B cell (primary cell): Measurements from ENCODE around the gene HDAC11. TPM values are rescaled to one million over a fixed set of nuclear protein-coding genes. Genes with fewer than 3 reads are reported as not detected.

Experiments
- ATAC-seq: fragments of 200-7000 bp; cut with Tn5 transposase; one replicate; pipeline ENCODE4 v1.10.0; 2021; ENCODE audit warnings: low read depth, mild to moderate bottlenecking, moderate number of reproducible peaks, moderate library complexity
- CTCF ChIA-PET: fragments of 350-600 bp; sonication (Branson Sonifier 250); formaldehyde crosslinking; loops from one replicate; lab custom pipeline; 2021; ENCODE audit warnings: antibody characterized with exemption, inconsistent platforms; lab: Charles Lee
- POLR2A ChIA-PET: fragments of 350-600 bp; sonication (Branson Sonifier 250); formaldehyde crosslinking; loops from one replicate; lab custom pipeline; 2021; ENCODE audit warnings: antibody characterized with exemption; lab: Charles Lee
- DNase-seq: peaks from one replicate; pipeline ENCODE4 v3.0.0; 2013
- H2AFZ ChIP-seq: 2 replicates; pipeline ENCODE4 v1.6.1; 2012; ENCODE audit warnings: mild to moderate bottlenecking, low read depth, low read length; ENCODE audit not compliant: insufficient read depth, poor library complexity, severe bottlenecking
- H3K27ac ChIP-seq, 2 donors: 1 replicate in 1 of 2; 2 replicates in 1 of 2; pipeline ENCODE4 v1.5.1; 2012 to 2013; ENCODE audit warnings: low read length in 2 of 2, mild to moderate bottlenecking in 2 of 2, moderate library complexity in 1 of 2
- H3K27me3 ChIP-seq, 4 experiments: fragments of 200-600 bp in 1 of 4; sonication (generic) in 1 of 4; replicated peaks in 1 of 4; 1 replicate in 2 of 4; 2 replicates in 2 of 4; pipeline versions ENCODE4 v1.6.1 to v1.7.0; 2013 to 2016; ENCODE audit warnings: low read length in 3 of 4, mild to moderate bottlenecking in 2 of 4, mixed read lengths in 1 of 4, moderate library complexity in 1 of 4; ENCODE audit not compliant: insufficient read depth in 4 of 4, control insufficient read depth in 3 of 4; ENCODE audit errors: control extremely low read depth in 1 of 4
- H3K36me3 ChIP-seq, 2 experiments: replicated peaks in 1 of 2; 1 replicate in 1 of 2; 2 replicates in 1 of 2; pipeline versions ENCODE4 v1.6.1 to v1.7.1; 2013; ENCODE audit warnings: low read length in 1 of 2; ENCODE audit not compliant: insufficient read depth in 2 of 2, control insufficient read depth in 1 of 2; ENCODE audit errors: control extremely low read depth in 1 of 2, extremely low read depth in 1 of 2
- H3K4me1 ChIP-seq, 2 donors: fragments of 200-600 bp in 1 of 2; sonication (generic) in 1 of 2; 1 replicate in 1 of 2; 2 replicates in 1 of 2; pipeline versions ENCODE4 v1.5.1 to v1.6.1; 2013 to 2017; ENCODE audit warnings: low read length in 2 of 2; ENCODE audit not compliant: control insufficient read depth in 2 of 2, insufficient read depth in 2 of 2
- H3K4me2 ChIP-seq: replicated peaks from 2 replicates; pipeline ENCODE3; 2012; ENCODE audit warnings: mild to moderate bottlenecking, low read depth, low read length; ENCODE audit not compliant: poor library complexity, severe bottlenecking
- H3K4me3 ChIP-seq, 5 experiments: fragments of 200-600 bp in 1 of 5; sonication (generic) in 1 of 5; 1 replicate in 3 of 5; 2 replicates in 2 of 5; pipeline versions ENCODE4 v1.5.1 to v1.7.0; 2011 to 2016; ENCODE audit warnings: low read length in 4 of 5, mild to moderate bottlenecking in 4 of 5, low read depth in 2 of 5, control low read depth in 1 of 5, moderate library complexity in 1 of 5; ENCODE audit not compliant: insufficient read depth in 1 of 5; ENCODE audit errors: control extremely low read depth in 1 of 5, extremely low read depth in 1 of 5
- H3K79me2 ChIP-seq: fragments of 200-600 bp; sonication (generic); one replicate; pipeline ENCODE4 v1.6.0; 2016; ENCODE audit warnings: low read length; ENCODE audit not compliant: control insufficient read depth, insufficient read depth
- H3K9ac ChIP-seq: fragments of 200-600 bp; sonication (generic); 2 replicates; pipeline ENCODE4 v1.6.1; 2017; ENCODE audit warnings: mild to moderate bottlenecking, low read length, moderate library complexity
- H3K9me3 ChIP-seq, 3 donors: one replicate each; pipeline versions ENCODE4 v1.6.1 to v1.7.1; 2013; ENCODE audit warnings: low read length in 2 of 3; ENCODE audit not compliant: control insufficient read depth in 2 of 3, insufficient read depth in 1 of 3; ENCODE audit errors: control extremely low read depth in 1 of 3
- H4K20me1 ChIP-seq: 2 replicates; pipeline ENCODE4 v1.6.0; 2012; ENCODE audit warnings: mild to moderate bottlenecking, low read length; ENCODE audit not compliant: insufficient read depth, control insufficient read depth, poor library complexity, severe bottlenecking
- H3K27ac Mint-ChIP-seq: one replicate; pipeline ENCODE4 v1.8.0; 2021; ENCODE audit warnings: mixed read lengths
- H3K27me3 Mint-ChIP-seq: one replicate; pipeline ENCODE4 v1.8.0; 2021; ENCODE audit warnings: mixed read lengths
- H3K4me1 Mint-ChIP-seq: one replicate; pipeline ENCODE4 v1.8.0; 2021; ENCODE audit warnings: mixed read lengths
- H3K4me3 Mint-ChIP-seq: one replicate; pipeline ENCODE4 v1.8.0; 2021; ENCODE audit warnings: mixed read lengths
- H3K9me3 Mint-ChIP-seq: one replicate; pipeline ENCODE4 v1.8.0; 2022; ENCODE audit warnings: mixed read lengths; ENCODE audit not compliant: insufficient read depth
- EZH2 ChIP-seq: IDR thresholded peaks from 2 replicates; pipeline ENCODE4 v1.6.1; 2012; ENCODE audit warnings: borderline replicate concordance, low read depth, mild to moderate bottlenecking, moderate library complexity, low read length; ENCODE audit not compliant: insufficient read depth, poor library complexity, severe bottlenecking
- WGBS: methylation state at CpG from one replicate; pipeline ENCODE4 v1.1.5; 2013; ENCODE audit warnings: missing lambda C conversion rate; ENCODE audit not compliant: insufficient coverage; 5-methylcytosine and 5-hydroxymethylcytosine counted together
- intact Hi-C: fragments of 100-400 bp; cut with micrococcal nuclease; formaldehyde crosslinking; loops from one replicate; pipeline ENCODE4 v1.10.0; 2022
- polyA plus RNA-seq: library from polyadenylated mRNA; depleted of rRNA; stranded (reverse); fragments of >200 nt; gene quantifications from 2 replicates; pipeline ENCODE4 v1.2.3, GENCODE V29; 2012
- total RNA-seq, 2 donors: library from RNA; stranded (reverse); fragments of 120-200 nt in 1 of 2; gene quantifications; 1 replicate in 1 of 2; 2 replicates in 1 of 2; pipeline versions ENCODE4 v1.2.3 to v1.2.4, GENCODE V29; 2013 to 2022
- TF ChIP-seq, protein P1 (sequence below): fragments of 200-600 bp; IDR thresholded peaks from one replicate; pipeline ENCODE4 v1.8.0; 2022; ENCODE audit warnings: antibody characterized with exemption, mild to moderate bottlenecking

The HDAC11 gene
- total and polyA plus RNA-seq, 2 donors (not counting 1 experiment from before 2014, with no cell fraction given) = 0.76 to 5.5 TPM

DNA sequence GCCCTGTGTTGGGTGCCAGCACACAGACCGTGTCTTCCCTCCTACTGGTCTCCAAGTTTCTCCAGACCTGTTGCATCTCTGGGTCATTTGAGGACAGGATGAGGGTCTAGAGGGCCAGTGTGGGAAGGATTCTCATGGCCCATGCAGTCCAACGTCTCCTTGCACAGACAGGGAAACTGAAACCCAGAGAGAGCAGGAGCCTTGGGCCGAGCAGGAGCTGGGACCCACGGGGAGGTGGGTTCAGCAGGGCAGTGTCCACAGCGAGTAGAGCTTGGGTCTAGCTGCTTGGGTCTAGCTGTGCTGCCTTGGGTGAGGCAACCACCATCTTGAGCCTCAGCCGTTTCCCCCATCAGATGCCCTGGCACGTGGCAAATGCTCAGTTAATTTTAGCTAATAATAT is 32.3 kb downstream of the HDAC11 start:
- 91% methylated on average over 4 of the region's 7 CpGs for WGBS
- Mint-ChIP-seq H3K27me3 (peaks cover 5% of the 10 kb centered on the region), H3K9me3 (no peaks in the 10 kb centered on the region), H3K27ac (no peak overlapping the region), H3K4me1 (no peaks in the 10 kb centered on the region), H3K4me3 (no peak overlapping the region)
- no peak for DNase-seq
- Histone ChIP-seq H3K4me1 (no peaks in the 10 kb centered on the region), H2AFZ (no peak overlapping the region), H3K27ac (no peak overlapping the region), H3K4me3 (no peak overlapping the region), H4K20me1 (no peaks in the 10 kb centered on the region), H3K27me3 (peaks cover 0 to 3% (median 0%) of the 10 kb centered on the region in 4 experiments), H3K79me2 (no peaks in the 10 kb centered on the region), H3K9ac (no peak overlapping the region), H3K36me3 (no peaks in the 10 kb centered on the region), H3K4me2 (no peak overlapping the region), H3K9me3 (no peaks in the 10 kb centered on the region)
- TF ChIP-seq, protein P1, sequence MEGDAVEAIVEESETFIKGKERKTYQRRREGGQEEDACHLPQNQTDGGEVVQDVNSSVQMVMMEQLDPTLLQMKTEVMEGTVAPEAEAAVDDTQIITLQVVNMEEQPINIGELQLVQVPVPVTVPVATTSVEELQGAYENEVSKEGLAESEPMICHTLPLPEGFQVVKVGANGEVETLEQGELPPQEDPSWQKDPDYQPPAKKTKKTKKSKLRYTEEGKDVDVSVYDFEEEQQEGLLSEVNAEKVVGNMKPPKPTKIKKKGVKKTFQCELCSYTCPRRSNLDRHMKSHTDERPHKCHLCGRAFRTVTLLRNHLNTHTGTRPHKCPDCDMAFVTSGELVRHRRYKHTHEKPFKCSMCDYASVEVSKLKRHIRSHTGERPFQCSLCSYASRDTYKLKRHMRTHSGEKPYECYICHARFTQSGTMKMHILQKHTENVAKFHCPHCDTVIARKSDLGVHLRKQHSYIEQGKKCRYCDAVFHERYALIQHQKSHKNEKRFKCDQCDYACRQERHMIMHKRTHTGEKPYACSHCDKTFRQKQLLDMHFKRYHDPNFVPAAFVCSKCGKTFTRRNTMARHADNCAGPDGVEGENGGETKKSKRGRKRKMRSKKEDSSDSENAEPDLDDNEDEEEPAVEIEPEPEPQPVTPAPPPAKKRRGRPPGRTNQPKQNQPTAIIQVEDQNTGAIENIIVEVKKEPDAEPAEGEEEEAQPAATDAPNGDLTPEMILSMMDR = no peak
- no peak for TF ChIP-seq EZH2
- ATAC-seq = no peak
- ChIA-PET CTCF (no interaction called here), POLR2A (no interaction called here)
- intact Hi-C loops = no loop called here

DNA sequence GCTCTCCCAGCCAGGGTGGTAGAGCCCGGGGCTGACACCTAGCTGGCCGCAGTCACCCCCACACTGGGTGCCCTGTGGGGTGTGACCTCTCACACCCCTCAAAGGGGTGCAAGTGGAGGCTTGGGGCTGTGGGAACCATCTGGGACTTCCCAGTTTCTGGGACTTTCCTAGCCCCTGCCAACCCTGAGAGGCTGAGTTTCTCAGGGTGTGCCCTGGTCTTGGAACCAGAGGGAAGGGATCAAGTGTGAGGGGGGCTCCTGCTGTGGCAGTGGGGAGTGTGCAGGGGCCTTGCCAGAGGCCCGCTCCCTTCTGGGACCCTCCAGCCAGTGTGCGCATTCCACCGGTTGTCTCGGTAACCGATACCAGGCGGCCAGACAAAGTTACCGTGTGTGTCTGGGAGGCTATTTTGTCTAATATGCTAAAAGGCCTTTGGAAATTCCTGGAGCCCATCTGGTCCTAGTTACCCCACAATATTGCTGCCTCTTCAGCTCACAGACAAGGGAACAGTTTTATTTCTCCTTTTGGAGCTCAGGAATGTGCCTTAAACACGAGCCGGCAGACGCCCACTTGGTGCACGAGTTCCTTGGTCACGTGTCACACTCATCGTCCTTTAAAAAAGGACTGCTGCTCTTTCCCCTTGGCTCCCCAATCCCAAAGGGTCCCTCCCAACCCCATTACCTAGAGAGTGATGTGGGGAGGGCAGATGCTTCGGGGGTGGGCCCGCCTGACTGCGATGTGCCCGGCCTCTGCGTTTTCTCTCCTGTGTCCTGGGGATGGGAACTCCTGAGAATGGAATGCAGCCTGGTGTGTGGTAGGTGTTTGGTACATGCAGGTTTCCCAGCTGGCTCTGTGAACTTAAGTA is 33.2 kb downstream of the HDAC11 start:
- Histone ChIP-seq H3K9ac (no peak overlapping the region), H3K79me2 (no peaks in the 10 kb centered on the region), H2AFZ (no peak overlapping the region), H3K9me3 (no peaks in the 10 kb centered on the region), H3K27ac (no peak overlapping the region), H3K36me3 (no peaks in the 10 kb centered on the region), H3K4me2 (no peak overlapping the region), H3K27me3 (peaks cover 0 to 3% (median 0%) of the 10 kb centered on the region in 4 experiments), H3K4me3 (no peak overlapping the region), H4K20me1 (no peaks in the 10 kb centered on the region), H3K4me1 (no peaks in the 10 kb centered on the region)
- ATAC-seq (no peak), DNase-seq (no peak)
- intact Hi-C loops = no loop called here
- POLR2A ChIA-PET = no interaction called here
- Mint-ChIP-seq H3K4me3 (no peak overlapping the region), H3K4me1 (no peaks in the 10 kb centered on the region), H3K27me3 (peaks cover 5% of the 10 kb centered on the region), H3K9me3 (no peaks in the 10 kb centered on the region), H3K27ac (no peak overlapping the region)
- TF ChIP-seq, protein P1 = no peak
- TF ChIP-seq EZH2 = no peak
- CTCF ChIA-PET = no interaction called here
- 84% methylated on average over 9 of the region's 20 CpGs for WGBS
